HepG2 (cell line): Measurements from ENCODE around the gene NAB1. TPM values are rescaled to one million over a fixed set of nuclear protein-coding genes. Genes with fewer than 3 reads are reported as not detected.

Experiments used
- ATAC-seq: fragments of 200-7000 bp; cut with Tn5 transposase; 3 replicates; pipeline ENCODE4 v1.9.1; 2020; ENCODE audit warnings: mild to moderate bottlenecking, moderate library complexity
- BruUV-seq: library from RNA; stranded (reverse); fragments of 400-500 nt; replicated peaks from 2 replicates; lab custom pipeline; 2021; lab: Mats Ljungman, UMichigan
- CTCF ChIA-PET: fragments of 300-600 bp; formaldehyde crosslinking; extraction: SDS; loops from one replicate; lab custom pipeline; 2021; ENCODE audit warnings: low total read pairs, inconsistent platforms, low intra/inter-chr PET ratio; lab: Yijun Ruan, JAX
- POLR2A ChIA-PET: fragments of 350-600 bp; sonication (Branson Sonifier 250); formaldehyde crosslinking; loops from one replicate; lab custom pipeline; 2020; ENCODE audit warnings: antibody characterized with exemption, inconsistent platforms; lab: Yijun Ruan, JAX
- DNase-seq: peaks from one replicate; pipeline ENCODE4 v3.0.0-alpha.2; 2015; ENCODE audit warnings: low spot score
- FAIRE-seq: peaks from 3 replicates; lab custom pipeline; 2011; peaks lifted over from hg19 to GRCh38; lab: Jason Lieb, UNC
- H2AFZ ChIP-seq: one replicate; pipeline ENCODE4 v1.6.1; 2011; ENCODE audit warnings: low read length, inconsistent platforms
- H3K27ac ChIP-seq: fragments of 300-600 bp; 3 replicates; pipeline ENCODE4 v1.8.0; 2011; ENCODE audit warnings: mixed run types, mild to moderate bottlenecking, mixed read lengths, low read length, inconsistent platforms; ENCODE audit not compliant: insufficient read depth; ENCODE audit errors: extremely low read length
- H3K27me3 ChIP-seq, 2 experiments: fragments of 200-600 bp in 1 of 2; 2 replicates in 1 of 2; 3 replicates in 1 of 2; pipeline versions ENCODE4 v1.6.0 to v1.8.0; 2011; ENCODE audit warnings: low read length in 2 of 2, mild to moderate bottlenecking in 2 of 2, moderate library complexity in 2 of 2, inconsistent platforms in 1 of 2; ENCODE audit not compliant: insufficient read depth in 2 of 2, control insufficient read depth in 1 of 2
- H3K36me3 ChIP-seq, 2 experiments: fragments of 200-600 bp in 1 of 2; replicated peaks in 1 of 2; 2 replicates in 1 of 2; 3 replicates in 1 of 2; pipeline versions ENCODE4 v1.5.1 to v1.8.0; 2011; ENCODE audit warnings: low read length in 2 of 2, inconsistent platforms in 1 of 2; ENCODE audit not compliant: insufficient read depth in 2 of 2, control insufficient read depth in 1 of 2
- H3K4me1 ChIP-seq: 2 replicates; pipeline ENCODE4 v1.5.1; 2012; ENCODE audit warnings: low read length, inconsistent platforms; ENCODE audit not compliant: insufficient read depth
- H3K4me2 ChIP-seq: 2 replicates; pipeline ENCODE4 v1.6.0; 2011; ENCODE audit warnings: low read depth, low read length, inconsistent platforms
- H3K4me3 ChIP-seq, 3 experiments: fragments of 200-600 bp in 1 of 3; sonication (generic), shearing (Covaris generic) in 1 of 3; replicated peaks in 1 of 3; 2 replicates each; pipeline ENCODE4 v1.5.1; 2011 to 2016; ENCODE audit warnings: low read length in 3 of 3, inconsistent platforms in 2 of 3, low read depth in 2 of 3, mild to moderate bottlenecking in 2 of 3, control low read depth in 1 of 3, mixed read lengths in 1 of 3; ENCODE audit not compliant: insufficient read depth in 1 of 3
- H3K79me2 ChIP-seq: one replicate; pipeline ENCODE4 v1.6.1; 2011; ENCODE audit warnings: low read length, inconsistent platforms; ENCODE audit not compliant: insufficient read depth
- H3K9ac ChIP-seq: 2 replicates; pipeline ENCODE4 v1.6.0; 2011; ENCODE audit warnings: mild to moderate bottlenecking, low read depth, low read length, inconsistent platforms; ENCODE audit not compliant: insufficient read depth
- H3K9me3 ChIP-seq: 2 replicates; pipeline ENCODE4 v1.5.1; 2012; ENCODE audit warnings: mild to moderate bottlenecking, low read length
- H4K20me1 ChIP-seq: 2 replicates; pipeline ENCODE4 v1.6.0; 2011; ENCODE audit warnings: inconsistent platforms, mild to moderate bottlenecking, low read length, moderate library complexity; ENCODE audit not compliant: insufficient read depth
- BCL6 ChIP-seq: IDR thresholded peaks from 2 replicates; pipeline ENCODE4 v1.6.1; 2016; ENCODE audit warnings: missing genetic modification reagents, missing compliant biosample characterization
- E2F2 ChIP-seq: sonication (generic); formaldehyde crosslinking; IDR thresholded peaks from 2 replicates; pipeline ENCODE4 v1.4.0; 2020; ENCODE audit warnings: missing genetic modification reagents, borderline replicate concordance
- ELF1 ChIP-seq: sonication (generic); formaldehyde crosslinking; IDR thresholded peaks from 2 replicates; pipeline ENCODE4 v1.4.0; 2020; ENCODE audit warnings: missing genetic modification reagents
- GATAD1 ChIP-seq: IDR thresholded peaks from 2 replicates; pipeline ENCODE4 v1.6.1; 2016; ENCODE audit warnings: missing genetic modification reagents, missing compliant biosample characterization
- JARID2 ChIP-seq: sonication (generic); formaldehyde crosslinking; IDR thresholded peaks from 2 replicates; pipeline ENCODE4 v1.8.1; 2023; ENCODE audit warnings: missing genetic modification reagents, inconsistent platforms; ENCODE audit not compliant: insufficient replicate concordance
- KDM4B ChIP-seq: sonication (generic); formaldehyde crosslinking; IDR thresholded peaks from 2 replicates; pipeline ENCODE4 v1.4.0; 2020; ENCODE audit warnings: missing genetic modification reagents
- KLF11 ChIP-seq: IDR thresholded peaks from 2 replicates; pipeline ENCODE4 v1.6.1; 2016; ENCODE audit warnings: missing compliant biosample characterization
- NONO ChIP-seq, 2 experiments: fragments of 450-650 bp in 1 of 2; sonication (generic) in 1 of 2; formaldehyde crosslinking in 1 of 2; IDR thresholded peaks in 1 of 2; conservative IDR thresholded peaks in 1 of 2; 2 replicates each; pipeline versions ENCODE4 v1.6.1 to v1.8.0; 2017 to 2022; ENCODE audit warnings: mild to moderate bottlenecking in 1 of 2, missing genetic modification reagents in 1 of 2, moderate library complexity in 1 of 2
- RFX1 ChIP-seq: fragments of 450-650 bp; IDR thresholded peaks from 2 replicates; pipeline ENCODE4 v1.6.1; 2017
- ZBTB1 ChIP-seq: sonication (generic); formaldehyde crosslinking; IDR thresholded peaks from 2 replicates; pipeline ENCODE4 v1.4.0; 2020; ENCODE audit warnings: missing genetic modification reagents, borderline replicate concordance
- ZFP1 ChIP-seq: IDR thresholded peaks from 2 replicates; pipeline ENCODE4 v1.6.1; 2016
- ZFP36L1 ChIP-seq: sonication (generic); formaldehyde crosslinking; IDR thresholded peaks from 2 replicates; pipeline ENCODE4 v1.8.0; 2022; ENCODE audit warnings: mild to moderate bottlenecking, missing genetic modification reagents, moderate library complexity
- ZHX2 ChIP-seq, 2 experiments: sonication (generic) in 1 of 2; formaldehyde crosslinking in 1 of 2; IDR thresholded peaks; 2 replicates each; pipeline versions ENCODE4 v1.6.1 to v1.9.0; 2014 to 2022; ENCODE audit warnings: antibody characterized with exemption in 1 of 2, borderline replicate concordance in 1 of 2, inconsistent platforms in 1 of 2, low read depth in 1 of 2, missing genetic modification reagents in 1 of 2
- ZNF160 ChIP-seq: sonication (generic); formaldehyde crosslinking; IDR thresholded peaks from 2 replicates; pipeline ENCODE4 v1.8.0; 2022; ENCODE audit warnings: mild to moderate bottlenecking, inconsistent platforms, missing genetic modification reagents
- ZNF230 ChIP-seq: sonication (generic); formaldehyde crosslinking; IDR thresholded peaks from 2 replicates; pipeline ENCODE4 v1.4.0; 2020; ENCODE audit warnings: mild to moderate bottlenecking, missing genetic modification reagents
- ZNF234 ChIP-seq: sonication (generic); formaldehyde crosslinking; conservative IDR thresholded peaks from 2 replicates; pipeline ENCODE4 v1.5.1; 2020; ENCODE audit warnings: mild to moderate bottlenecking, missing genetic modification reagents
- ZNF260 ChIP-seq: sonication (generic); formaldehyde crosslinking; IDR thresholded peaks from 2 replicates; pipeline ENCODE4 v1.4.0; 2020; ENCODE audit warnings: missing genetic modification reagents, low read depth, mild to moderate bottlenecking, borderline replicate concordance
- ZNF333 ChIP-seq: sonication (generic); formaldehyde crosslinking; IDR thresholded peaks from 2 replicates; pipeline ENCODE4 v1.4.0; 2020; ENCODE audit warnings: mild to moderate bottlenecking, missing genetic modification reagents, borderline replicate concordance
- ZNF496 ChIP-seq: sonication (generic); formaldehyde crosslinking; IDR thresholded peaks from 2 replicates; pipeline ENCODE4 v1.8.1; 2023; ENCODE audit warnings: mild to moderate bottlenecking, moderate library complexity, missing genetic modification reagents; ENCODE audit not compliant: insufficient replicate concordance
- ZNF816 ChIP-seq: sonication (generic); formaldehyde crosslinking; IDR thresholded peaks from 2 replicates; pipeline ENCODE4 v1.8.0; 2022; ENCODE audit warnings: missing genetic modification reagents, mild to moderate bottlenecking, borderline replicate concordance
- in situ Hi-C: cut with HindIII; loops from 2 replicates; pipeline ENCODE4 v1.10.0; 2017; ENCODE audit warnings: low pct_unique_long_range_greater_than_20kb; ENCODE audit not compliant: extremely low pct_ligation_motif_present
- intact Hi-C: fragments of 100-400 bp; cut with micrococcal nuclease; formaldehyde crosslinking; loops from one replicate; pipeline ENCODE4 v1.10.0; 2022; ENCODE audit not compliant: unreplicated experiment
- polyA plus RNA-seq, 8 experiments: library from polyadenylated mRNA; depleted of rRNA in 3 of 8; stranded (reverse) in 7 of 8; unstranded in 1 of 8; fragments of >200 nt; fragmentation: Illumina TruSeq in 4 of 8; extraction: Trizol in 4 of 8; gene quantifications; 2 replicates each; pipeline versions ENCODE4 v1.2.1 to v1.2.3, GENCODE V29; 2011 to 2016; ENCODE audit warnings: low read depth in 4 of 8, missing spikeins in 1 of 8, mixed read lengths in 1 of 8; ENCODE audit not compliant: insufficient read depth in 1 of 8
- total RNA-seq, 5 experiments: library from RNA; depleted of rRNA; stranded (reverse); fragments of >200 nt; fragmentation: Illumina TruSeq; extraction: Trizol; gene quantifications; 2 replicates each; pipeline ENCODE4 v1.2.3, GENCODE V29; 2016; ENCODE audit warnings: low read depth in 1 of 5

NAB1 gene
- total and polyA plus RNA-seq, 2 of the 13 experiments (the other 11 are each of a cell fraction or from before 2014, with no cell fraction given) = 24.5 to 46.0 TPM

- Histone ChIP-seq H3K4me2 (no peak overlapping the region), H4K20me1 (no peaks in the 10 kb centered on the region), H3K79me2 (peaks cover 86% of the 10 kb centered on the region), H2AFZ (no peak overlapping the region), H3K9ac (no peak overlapping the region), H3K27ac (no peak overlapping the region), H3K4me3 (no peak overlapping the region), H3K36me3 (no peaks in the 10 kb centered on the region; a peak in 1 of 5 replicates), H3K4me1 (peaks cover 24% of the 10 kb centered on the region), H3K27me3 (no peaks in the 10 kb centered on the region; a peak in 1 of 5 replicates), H3K9me3 (no peaks in the 10 kb centered on the region)
- intact Hi-C loops = no loop called here
- ChIA-PET POLR2A (no interaction called here), CTCF (no interaction called here)
- no peak for TF ChIP-seq ZHX2 (IDR thresholded peaks at IDR 0.05; ENCODE audit: low read depth)
- TF ChIP-seq ZHX2 (CRISPR knock-in tag; IDR thresholded peaks at IDR 0.05; ENCODE audit: borderline replicate concordance) = no peak
- no peak for TF ChIP-seq ZFP36L1
- TF ChIP-seq RFX1 = no peak
- no peak for TF ChIP-seq ZFP1 (CRISPR knock-in tag)
- TF ChIP-seq JARID2 (CRISPR knock-in tag) = no peak
- TF ChIP-seq NONO (IDR thresholded peaks at IDR 0.05) = no peak
- no peak for TF ChIP-seq NONO (CRISPR knock-in tag; conservative IDR thresholded peaks at IDR 0.05)
- TF ChIP-seq ZNF816 (CRISPR knock-in tag) = no peak
- TF ChIP-seq ZNF333 = no peak
- no peak for TF ChIP-seq BCL6
- TF ChIP-seq ZBTB1 (CRISPR knock-in tag) = no peak
- TF ChIP-seq GATAD1 (CRISPR knock-in tag) = no peak
- no peak for TF ChIP-seq ELF1 (CRISPR knock-in tag)
- no peak for TF ChIP-seq ZNF496 (CRISPR knock-in tag)
- TF ChIP-seq KLF11 (CRISPR knock-in tag) = no peak
- TF ChIP-seq ZNF234 (CRISPR knock-in tag) = no peak
- no peak for TF ChIP-seq ZNF230 (CRISPR knock-in tag)
- no peak for TF ChIP-seq E2F2
- no peak for TF ChIP-seq ZNF160 (CRISPR knock-in tag)
- TF ChIP-seq KDM4B (CRISPR knock-in tag) = no peak
- no peak for TF ChIP-seq ZNF260 (CRISPR knock-in tag)
- ATAC-seq (no peak), FAIRE-seq (no peak), DNase-seq (no peak)
- no TSS peak for BruUV-seq
- in situ Hi-C loops = no loop called here
Measured at GRCh38 chr2:190653931-190654330, 5.0 kb downstream of the NAB1 start.
